RWPE2 (cell line): ENCODE measurements around the gene CHST13.

Experiments used
- ATAC-seq: fragments of 200-7000 bp; cut with Tn5 transposase; 3 replicates; pipeline ENCODE4 v1.9.1; 2021; ENCODE audit warnings: low read depth
- DNase-seq: peaks from one replicate; pipeline ENCODE4 v3.0.0-alpha.2; 2020; ENCODE audit warnings: low spot score
- H3K27ac ChIP-seq: fragments of 450-650 bp; 2 replicates; pipeline ENCODE4 v1.5.1; 2017; ENCODE audit warnings: mild to moderate bottlenecking; ENCODE audit not compliant: poor library complexity, severe bottlenecking
- H3K27me3 ChIP-seq: fragments of 250-450 bp; sonication (Bioruptor Pico); 2 replicates; pipeline ENCODE4 v1.5.1; 2021; ENCODE audit warnings: mild to moderate bottlenecking, moderate library complexity; ENCODE audit not compliant: insufficient read depth, poor library complexity, severe bottlenecking
- H3K36me3 ChIP-seq: fragments of 250-450 bp; sonication (Bioruptor Pico); 2 replicates; pipeline ENCODE4 v1.5.1; 2020; ENCODE audit warnings: low read depth, mild to moderate bottlenecking, moderate library complexity
- H3K4me1 ChIP-seq: fragments of 250-450 bp; sonication (Bioruptor Pico); 2 replicates; pipeline ENCODE4 v1.5.1; 2021; ENCODE audit warnings: mild to moderate bottlenecking, moderate library complexity; ENCODE audit not compliant: insufficient read depth, poor library complexity, severe bottlenecking
- H3K4me3 ChIP-seq: fragments of 250-450 bp; sonication (Bioruptor Pico); 2 replicates; pipeline ENCODE4 v1.5.1; 2021; ENCODE audit warnings: mild to moderate bottlenecking, moderate library complexity; ENCODE audit not compliant: severe bottlenecking
- H3K9me3 ChIP-seq: fragments of 250-450 bp; sonication (Bioruptor Pico); 2 replicates; pipeline ENCODE4 v1.5.1; 2021; ENCODE audit warnings: mild to moderate bottlenecking, moderate library complexity; ENCODE audit not compliant: severe bottlenecking
- TF ChIP-seq, protein P1 (sequence below): fragments of 450-650 bp; IDR thresholded peaks from one replicate; pipeline ENCODE4 v1.5.1; 2017; ENCODE audit warnings: mild to moderate bottlenecking, moderate library complexity; ENCODE audit not compliant: poor library complexity, severe bottlenecking

CHST13 gene

DNA sequence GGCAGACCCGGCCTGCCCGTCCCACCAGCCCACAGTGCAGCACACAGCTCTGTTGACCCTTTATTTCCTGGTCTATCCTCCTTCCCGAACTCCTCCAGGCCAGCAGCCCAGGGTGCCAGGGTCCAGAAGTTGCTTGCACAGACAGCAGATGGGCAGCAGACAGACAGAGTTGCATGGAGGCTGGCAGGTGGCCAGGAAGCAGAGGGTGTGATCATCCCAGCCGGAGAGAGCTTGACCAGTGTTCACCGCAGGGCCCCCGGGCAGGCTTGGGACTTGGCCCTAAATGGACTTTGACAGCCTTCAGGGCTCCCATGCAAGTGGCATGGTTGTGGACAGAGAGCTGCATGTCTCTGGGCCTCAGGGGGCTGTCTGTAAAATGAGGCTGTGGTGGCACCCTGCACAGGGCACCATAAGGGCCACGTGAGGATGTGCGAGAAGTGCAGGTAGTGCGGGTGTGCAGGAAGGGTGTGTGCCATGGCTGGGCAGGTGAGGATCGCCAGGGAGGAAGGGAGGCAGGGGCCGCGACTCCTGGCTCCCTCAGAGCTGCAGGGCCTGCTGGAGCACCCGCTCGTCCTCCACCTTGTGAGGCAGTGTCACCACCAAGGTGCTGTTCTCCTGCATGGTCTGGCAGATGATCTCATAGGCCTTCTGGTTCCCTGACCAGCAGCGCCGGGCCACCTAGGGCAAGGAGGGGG is 42.0 kb upstream of the CHST13 start:
- peak; percentile 20; the same call in 1 of the 3 replicates for ATAC-seq
- no peak overlapping the region for H3K27ac ChIP-seq
- no peak overlapping the region for H3K4me3 ChIP-seq
- TF ChIP-seq, protein P1, sequence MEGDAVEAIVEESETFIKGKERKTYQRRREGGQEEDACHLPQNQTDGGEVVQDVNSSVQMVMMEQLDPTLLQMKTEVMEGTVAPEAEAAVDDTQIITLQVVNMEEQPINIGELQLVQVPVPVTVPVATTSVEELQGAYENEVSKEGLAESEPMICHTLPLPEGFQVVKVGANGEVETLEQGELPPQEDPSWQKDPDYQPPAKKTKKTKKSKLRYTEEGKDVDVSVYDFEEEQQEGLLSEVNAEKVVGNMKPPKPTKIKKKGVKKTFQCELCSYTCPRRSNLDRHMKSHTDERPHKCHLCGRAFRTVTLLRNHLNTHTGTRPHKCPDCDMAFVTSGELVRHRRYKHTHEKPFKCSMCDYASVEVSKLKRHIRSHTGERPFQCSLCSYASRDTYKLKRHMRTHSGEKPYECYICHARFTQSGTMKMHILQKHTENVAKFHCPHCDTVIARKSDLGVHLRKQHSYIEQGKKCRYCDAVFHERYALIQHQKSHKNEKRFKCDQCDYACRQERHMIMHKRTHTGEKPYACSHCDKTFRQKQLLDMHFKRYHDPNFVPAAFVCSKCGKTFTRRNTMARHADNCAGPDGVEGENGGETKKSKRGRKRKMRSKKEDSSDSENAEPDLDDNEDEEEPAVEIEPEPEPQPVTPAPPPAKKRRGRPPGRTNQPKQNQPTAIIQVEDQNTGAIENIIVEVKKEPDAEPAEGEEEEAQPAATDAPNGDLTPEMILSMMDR: no peak
- no peaks in the 10 kb centered on the region for H3K9me3 ChIP-seq
- no peaks in the 10 kb centered on the region for H3K27me3 ChIP-seq
- peaks cover 5% of the 10 kb centered on the region for H3K4me1 ChIP-seq
- peak; percentile 45 for DNase-seq
- H3K36me3 ChIP-seq: no peaks in the 10 kb centered on the region

DNA sequence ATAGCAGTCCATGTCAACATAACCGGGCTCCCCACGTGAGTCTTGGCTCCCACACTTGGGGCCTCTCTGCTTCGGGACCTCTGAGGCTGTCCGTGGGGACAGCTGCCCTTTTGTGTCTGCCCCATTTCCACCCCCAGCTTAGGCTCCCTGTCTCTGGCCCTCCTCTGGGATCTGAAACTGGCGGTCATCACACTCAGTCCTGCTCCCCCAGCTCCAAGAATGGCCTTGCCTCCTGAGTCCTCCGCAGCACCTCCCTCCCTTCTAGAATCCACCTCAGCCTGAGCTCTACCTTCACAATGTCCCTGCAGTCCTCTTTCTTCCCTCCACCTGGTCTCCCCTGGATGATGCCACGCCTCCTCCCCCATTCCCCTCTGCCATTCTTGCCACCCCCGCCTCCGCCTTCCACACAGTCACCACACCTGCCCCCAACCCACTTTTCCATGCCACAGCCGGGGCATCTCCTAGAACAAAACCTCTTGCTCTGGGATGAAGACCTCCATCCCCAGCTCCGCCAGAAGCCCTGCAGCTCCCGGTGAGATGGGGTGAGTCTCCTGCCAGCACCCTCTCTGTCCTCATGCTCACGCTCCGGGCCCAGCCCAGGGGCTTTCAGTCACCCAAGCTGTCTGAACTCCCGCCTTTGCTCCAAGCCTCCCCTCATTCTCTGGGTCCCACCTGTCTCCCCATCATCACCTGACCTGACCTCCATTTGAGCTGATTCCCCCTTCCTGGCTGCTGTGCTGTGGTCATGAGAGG is 41.3 kb upstream of the CHST13 start:
- H3K4me1 ChIP-seq: peaks cover 11% of the 10 kb centered on the region
- no peak overlapping the region for H3K4me3 ChIP-seq
- ATAC-seq (no peak), DNase-seq (peak; percentile 38)
- H3K27me3 ChIP-seq: no peaks in the 10 kb centered on the region
- no peak overlapping the region for H3K27ac ChIP-seq
- no peaks in the 10 kb centered on the region for H3K9me3 ChIP-seq
- no peaks in the 10 kb centered on the region for H3K36me3 ChIP-seq
- TF ChIP-seq, protein P1: no peak

DNA sequence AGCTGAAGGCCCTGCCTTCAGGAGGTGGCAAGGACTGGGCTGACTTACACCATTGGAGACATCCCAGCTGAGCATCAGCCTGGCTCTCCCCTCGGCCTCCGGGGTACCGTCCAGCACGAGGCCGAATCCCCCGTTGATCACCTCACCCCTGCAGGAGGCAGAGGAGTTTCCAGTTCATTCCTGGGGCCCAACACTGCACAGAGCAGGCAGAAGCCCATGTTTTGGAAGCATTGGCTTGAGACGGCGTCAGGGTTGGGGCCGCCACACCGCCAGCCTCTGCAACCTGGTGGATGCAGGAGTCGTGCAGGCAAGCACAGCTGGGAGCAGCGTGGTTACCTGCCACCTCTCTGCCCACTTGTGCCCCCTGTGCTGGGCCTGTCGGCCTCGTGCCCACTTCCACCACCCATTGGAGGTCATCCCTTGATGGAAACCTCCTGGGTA is 40.6 kb upstream of the CHST13 start:
- no peaks in the 10 kb centered on the region for H3K27me3 ChIP-seq
- no peaks in the 10 kb centered on the region for H3K9me3 ChIP-seq
- H3K4me1 ChIP-seq: peaks cover 11% of the 10 kb centered on the region
- no peak overlapping the region for H3K4me3 ChIP-seq
- TF ChIP-seq, protein P1: no peak
- no peaks in the 10 kb centered on the region for H3K36me3 ChIP-seq
- no peak overlapping the region for H3K27ac ChIP-seq
- ATAC-seq: no peak
- no peak for DNase-seq

DNA sequence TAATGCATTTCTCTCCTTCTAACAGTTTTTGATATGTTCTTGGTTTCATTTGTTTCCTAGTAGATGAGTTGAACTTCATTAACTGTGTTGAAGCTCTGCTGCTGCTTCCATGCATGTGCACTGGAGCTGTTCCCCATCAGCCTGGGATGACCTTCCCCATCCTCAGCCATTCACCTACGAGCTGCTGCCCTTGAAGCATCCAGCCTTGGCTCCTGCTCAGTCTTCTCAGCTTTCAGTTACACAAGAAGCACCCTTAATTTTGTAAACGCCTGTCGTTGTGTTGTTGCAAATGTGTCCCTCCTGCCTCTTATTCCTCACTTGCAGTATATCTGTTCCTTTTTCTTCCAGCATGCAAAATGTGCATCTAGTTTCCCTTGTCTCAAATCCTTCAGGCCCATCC is 39.8 kb upstream of the CHST13 start:
- Histone ChIP-seq H3K27ac (no peak overlapping the region), H3K4me3 (no peak overlapping the region), H3K27me3 (no peaks in the 10 kb centered on the region), H3K36me3 (no peaks in the 10 kb centered on the region), H3K4me1 (peaks cover 11% of the 10 kb centered on the region), H3K9me3 (no peaks in the 10 kb centered on the region)
- DNase-seq (no peak), ATAC-seq (no peak)
- TF ChIP-seq, protein P1: no peak

DNA sequence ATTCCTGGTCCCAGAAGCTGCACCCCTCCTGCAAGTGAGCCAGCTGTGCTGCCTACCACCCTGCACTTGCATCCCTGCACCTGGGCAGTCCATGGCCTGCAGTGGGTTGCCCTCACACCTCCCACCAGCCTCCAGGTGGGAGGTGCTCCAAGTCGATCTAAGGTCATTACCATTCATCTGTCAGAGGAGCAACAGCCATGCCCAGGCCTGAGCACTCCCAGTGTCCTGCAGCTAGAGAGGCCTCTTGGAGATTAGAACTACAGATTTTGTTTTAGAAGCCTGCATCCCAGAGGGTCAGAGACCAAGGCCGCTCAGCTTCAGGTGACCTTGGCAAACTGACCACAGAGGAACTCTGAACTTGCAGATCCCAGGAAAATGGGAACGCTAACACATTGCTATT is 39.3 kb upstream of the CHST13 start:
- no peaks in the 10 kb centered on the region for H3K9me3 ChIP-seq
- H3K4me3 ChIP-seq: no peak overlapping the region
- H3K27ac ChIP-seq: no peak overlapping the region
- TF ChIP-seq, protein P1: no peak
- DNase-seq: no peak
- H3K36me3 ChIP-seq: no peaks in the 10 kb centered on the region
- no peak for ATAC-seq
- no peaks in the 10 kb centered on the region for H3K27me3 ChIP-seq
- H3K4me1 ChIP-seq: peaks cover 11% of the 10 kb centered on the region
